ENCODE measurements around the gene PGA5.
"Not testable (repeated sequence)": the region's sequence is repeated elsewhere in the genome, so short reads cannot be mapped to it uniquely, and the experiment has no call there.

Gene PGA5

DNA sequence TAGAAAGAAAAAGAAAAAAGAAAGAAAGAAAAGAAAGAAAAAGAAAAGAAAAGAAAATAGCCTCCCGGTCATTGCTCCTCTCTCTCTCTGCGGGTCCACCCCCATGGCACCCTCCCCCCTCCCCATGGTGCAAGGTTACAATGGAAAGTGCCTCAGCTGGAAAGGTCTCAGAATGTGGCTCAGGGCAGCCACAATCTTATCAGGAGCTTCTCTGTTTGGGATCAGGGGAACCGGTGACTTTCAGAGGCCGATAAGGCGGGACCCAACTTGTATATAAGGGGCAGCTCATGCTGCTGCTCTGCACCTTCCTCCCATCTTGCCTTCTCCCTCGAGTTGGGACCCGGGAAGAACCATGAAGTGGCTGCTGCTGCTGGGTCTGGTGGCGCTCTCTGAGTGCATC is at the start of gene PGA5:
Gene PGA5, plus strand, starts transcription at position 301 of the 400 bp plus-strand sequence. Its CDS starts 52 bp downstream, at position 353.
- not testable (repeated sequence) for DNase-seq

DNA sequence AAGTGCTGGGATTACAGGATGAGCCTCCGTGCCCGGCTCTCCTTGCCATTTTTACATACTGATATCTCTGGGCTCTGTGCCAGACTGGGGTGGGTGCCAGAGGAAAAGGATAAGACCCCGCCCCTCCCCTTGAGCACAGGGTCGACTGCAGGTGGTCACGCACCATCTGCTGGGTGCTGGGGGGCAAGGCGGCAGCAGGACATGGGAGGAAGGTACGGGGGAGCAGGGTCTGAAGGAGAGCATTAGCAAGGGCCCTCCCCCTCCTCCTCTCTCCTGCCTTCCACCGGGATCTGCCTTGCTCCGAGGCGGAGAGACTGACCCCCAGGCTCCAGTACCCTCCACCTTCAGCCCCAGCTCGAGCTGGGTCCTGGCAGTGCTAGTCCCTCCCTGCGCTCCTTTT is 47.4 kb upstream of the PGA5 start:
- no peak for DNase-seq

DNA sequence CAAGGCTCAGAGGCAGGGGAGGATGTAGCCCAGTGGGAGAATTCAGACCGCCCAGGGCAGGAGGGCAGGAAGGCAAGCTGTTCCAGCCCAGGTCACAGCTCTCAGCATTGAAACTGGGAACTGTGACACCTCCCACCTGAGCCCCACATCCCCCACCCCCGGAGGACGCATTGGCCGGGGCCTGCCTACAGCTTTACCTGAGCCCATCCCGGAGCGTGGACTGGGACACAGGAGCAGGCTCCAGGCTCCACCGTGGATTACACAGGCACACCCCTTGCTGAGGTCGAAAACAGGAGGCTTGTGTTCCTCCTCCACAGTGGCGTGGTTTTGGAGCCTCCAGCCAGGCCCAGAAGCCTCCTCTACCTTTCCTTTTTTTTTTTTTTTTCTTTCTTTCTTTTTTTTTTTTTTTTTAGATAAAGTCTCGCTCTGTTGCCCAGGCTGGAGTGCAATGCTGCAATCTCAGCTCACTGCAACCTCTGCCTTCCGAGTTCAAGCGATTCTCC is 46.8 kb upstream of the PGA5 start:
- no peak for DNase-seq

DNA sequence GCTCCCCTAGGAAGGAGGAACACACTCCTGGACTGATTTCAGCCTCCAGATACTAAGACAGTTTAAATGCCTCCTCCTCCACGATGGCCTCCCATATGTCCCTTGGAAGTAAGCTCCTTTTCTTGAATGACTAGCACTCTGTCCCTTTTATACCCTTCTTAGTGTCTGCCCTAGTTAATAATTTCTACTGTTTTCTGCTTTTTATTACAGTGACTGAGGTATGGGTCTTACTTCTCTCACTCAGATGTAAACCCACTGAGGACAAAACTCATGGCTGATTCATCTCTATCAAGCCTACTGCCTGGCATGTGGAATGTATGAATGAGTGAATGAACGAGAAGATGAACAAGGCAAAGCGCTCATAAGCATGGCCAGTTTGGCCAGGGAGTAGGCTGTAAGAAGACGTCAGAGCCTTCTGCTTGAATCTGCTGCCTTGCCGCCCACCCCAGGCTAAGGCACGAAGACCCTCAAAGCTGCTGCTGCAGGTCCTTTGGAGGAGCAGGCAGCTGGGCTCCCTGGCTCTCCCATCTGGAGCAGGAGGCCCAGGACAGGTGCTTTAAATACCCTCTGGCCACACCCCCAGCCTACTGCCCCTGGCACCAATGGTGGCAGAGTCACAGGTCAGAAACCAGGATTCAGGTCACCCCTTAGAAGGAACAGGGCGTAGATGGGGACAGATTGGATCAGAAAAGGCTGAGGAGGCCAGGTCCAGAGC is 45.8 kb upstream of the PGA5 start:
- DNase-seq, result no peak

DNA sequence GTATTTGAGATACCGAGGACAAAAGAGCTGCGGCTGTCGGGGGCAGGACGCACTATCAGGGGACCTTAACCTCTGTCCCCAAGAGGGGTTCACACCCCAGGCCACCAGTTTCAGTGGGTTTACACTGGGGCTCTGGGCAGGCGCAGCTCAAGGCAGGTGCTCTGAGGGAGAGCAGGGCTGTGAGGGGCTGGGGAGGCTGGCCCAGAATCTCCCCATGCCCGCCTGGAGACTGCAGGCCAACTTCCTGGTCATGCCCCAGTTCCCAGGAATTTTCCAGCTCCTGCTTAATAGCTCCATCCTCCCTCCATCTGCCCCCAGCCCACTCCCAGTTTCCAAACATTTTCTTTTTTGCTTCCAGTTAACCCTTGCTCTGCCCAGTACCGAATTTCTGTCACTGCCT is 45.3 kb upstream of the PGA5 start:
- no peak for DNase-seq

DNA sequence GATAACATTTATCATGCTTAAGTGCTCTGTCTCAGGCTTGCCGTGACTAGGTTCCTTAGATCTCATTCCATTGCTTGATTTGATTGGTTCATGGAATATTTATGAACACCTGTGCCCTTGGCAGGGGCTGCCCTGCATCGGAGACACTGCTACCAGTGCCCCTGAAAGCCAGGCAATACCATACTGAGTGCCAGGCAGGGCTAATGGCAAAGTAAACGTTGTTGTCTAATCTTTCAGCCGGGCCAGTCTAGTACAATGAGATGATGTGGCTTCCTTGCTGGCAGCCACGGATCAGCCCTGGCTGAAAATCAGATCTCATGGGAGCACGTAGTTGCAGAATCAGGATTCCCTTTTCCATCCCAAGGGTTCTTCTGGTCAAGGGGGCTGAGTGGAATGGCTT is 42.6 kb upstream of the PGA5 start:
- DNase-seq, result no peak

DNA sequence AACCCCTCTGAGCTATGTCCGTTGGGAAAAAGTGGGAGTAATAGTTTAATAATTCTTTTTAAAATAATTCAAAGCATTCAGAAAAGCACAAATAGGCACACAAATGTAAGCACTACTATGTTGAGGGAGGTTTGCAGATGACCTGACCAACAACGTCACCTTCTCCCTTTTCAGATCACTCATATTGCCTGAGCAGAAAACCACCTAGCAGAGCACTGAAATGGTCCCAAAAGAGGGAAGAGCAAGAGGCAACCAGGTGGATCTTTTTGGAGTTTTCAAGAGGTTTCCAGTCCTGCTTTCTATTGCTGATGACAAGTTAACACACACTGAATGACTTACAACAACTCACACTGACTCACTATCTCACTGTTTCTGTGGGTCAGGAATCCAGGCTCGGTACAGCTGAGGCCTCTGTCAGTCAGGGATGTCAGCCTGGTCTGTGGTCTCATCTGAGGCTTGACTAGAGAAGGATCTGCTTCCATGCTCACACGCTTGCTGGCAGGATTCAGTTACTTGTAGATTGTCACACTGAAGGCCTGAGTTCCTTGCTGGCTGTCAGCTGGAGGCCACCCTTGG is 41.9 kb upstream of the PGA5 start:
- no peak for DNase-seq

DNA sequence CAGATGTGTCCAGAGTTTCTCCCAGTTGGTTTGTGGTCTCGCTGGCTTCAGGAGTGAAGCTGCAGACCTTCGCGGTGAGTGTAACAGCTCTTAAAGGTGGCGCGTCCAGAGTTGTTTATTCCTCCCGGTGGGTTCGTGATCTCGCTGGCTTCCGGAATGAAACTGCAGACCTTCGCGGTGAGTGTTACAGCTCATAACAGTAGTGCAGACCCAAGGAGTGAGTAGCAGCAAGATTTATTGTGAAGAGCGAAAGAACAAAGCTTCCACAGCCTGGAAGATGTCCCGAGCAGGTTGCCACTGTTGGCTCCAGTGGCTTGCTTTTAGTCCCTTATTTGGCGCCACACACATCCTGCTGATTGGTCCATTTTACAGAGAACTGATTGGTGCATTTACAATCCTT is 39.5 kb upstream of the PGA5 start:
- DNase-seq, result no peak

DNA sequence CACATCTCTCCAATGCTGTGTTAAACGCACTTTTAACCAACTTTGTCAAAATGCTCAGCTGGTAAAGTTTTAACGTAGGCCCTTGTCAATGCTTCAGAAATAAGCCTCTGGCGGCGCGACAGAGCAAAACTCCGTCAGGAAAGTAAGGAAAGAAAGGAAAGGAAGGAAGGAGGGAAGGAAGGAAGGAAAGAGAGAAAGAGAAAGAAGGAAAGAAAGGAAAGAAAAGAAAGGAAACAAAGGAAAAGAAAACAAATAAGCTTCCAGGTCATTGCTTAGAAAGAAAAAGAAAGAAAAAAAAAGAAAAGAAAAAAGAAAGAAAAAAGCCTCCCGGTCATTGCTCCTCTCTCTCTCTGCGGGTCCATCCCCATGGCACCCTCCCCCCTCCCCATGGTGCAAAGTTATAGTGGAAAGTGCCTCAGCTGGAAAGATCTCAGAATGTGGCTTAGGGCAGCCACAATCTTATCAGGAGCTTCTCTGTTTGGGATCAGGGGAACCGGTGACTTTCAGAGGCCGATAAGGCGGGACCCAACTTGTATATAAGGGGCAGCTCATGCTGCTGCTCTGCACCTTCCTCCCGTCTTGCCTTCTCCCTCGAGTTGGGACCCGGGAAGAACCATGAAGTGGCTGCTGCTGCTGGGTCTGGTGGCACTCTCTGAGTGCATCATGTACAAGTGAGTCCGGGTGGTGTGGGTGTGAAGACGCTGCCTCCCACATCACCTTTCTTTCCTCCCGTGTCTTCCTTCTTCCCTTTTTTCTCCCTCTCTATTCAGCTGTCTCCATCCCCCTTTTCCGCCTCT is 37.8 kb upstream of the PGA5 start, which contains the start of gene PGA3:
Gene PGA3, plus strand, starts transcription at position 566 of the 797 bp plus-strand sequence. Its CDS starts 50 bp downstream, at position 616.
- not testable (repeated sequence) for DNase-seq

DNA sequence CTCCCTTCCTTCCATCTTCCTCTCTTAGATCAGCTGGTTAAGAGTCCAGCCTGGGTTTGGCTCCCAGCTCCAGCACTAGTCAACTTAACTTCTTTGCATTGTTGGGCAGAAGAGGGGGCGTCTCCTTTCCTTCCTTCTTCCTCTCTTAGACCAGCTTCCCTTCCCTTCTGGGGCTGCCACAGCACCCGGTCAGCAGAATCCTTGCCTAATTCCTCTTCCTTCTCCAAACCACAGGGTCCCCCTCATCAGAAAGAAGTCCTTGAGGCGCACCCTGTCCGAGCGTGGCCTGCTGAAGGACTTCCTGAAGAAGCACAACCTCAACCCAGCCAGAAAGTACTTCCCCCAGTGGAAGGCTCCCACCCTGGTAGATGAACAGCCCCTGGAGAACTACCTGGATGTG is 37.1 kb upstream of the PGA5 start:
- not testable (repeated sequence) for DNase-seq

DNA sequence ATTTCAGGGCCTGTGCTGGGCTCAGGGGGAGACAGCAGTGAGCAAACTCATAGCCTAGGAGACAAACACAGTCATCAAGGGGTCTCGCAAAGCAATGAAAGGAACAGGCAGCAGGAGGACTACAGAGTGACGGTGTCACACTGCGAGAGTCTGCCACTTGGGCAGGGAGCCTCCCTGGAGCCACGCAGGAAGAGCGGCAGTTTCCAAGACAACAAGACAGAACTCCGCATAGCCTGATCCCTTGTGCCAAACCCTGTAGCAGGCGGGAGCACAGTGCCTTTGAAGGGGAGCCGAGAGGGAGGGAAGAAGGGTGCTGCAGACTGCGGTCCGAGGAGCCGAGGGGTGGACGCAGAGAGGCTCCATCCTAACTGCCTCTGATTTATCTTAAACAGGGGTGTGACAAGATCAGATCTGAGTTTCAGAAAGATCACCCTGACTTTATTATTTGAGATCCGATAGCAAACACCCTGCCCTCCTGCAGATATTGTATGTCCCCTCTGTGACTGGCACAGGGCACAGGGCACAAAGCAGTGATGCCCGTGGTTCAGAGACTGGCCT is 36.4 kb upstream of the PGA5 start:
- peak in 4 of 51 donors; percentile 4 to 19 (median 6) for DNase-seq

DNA sequence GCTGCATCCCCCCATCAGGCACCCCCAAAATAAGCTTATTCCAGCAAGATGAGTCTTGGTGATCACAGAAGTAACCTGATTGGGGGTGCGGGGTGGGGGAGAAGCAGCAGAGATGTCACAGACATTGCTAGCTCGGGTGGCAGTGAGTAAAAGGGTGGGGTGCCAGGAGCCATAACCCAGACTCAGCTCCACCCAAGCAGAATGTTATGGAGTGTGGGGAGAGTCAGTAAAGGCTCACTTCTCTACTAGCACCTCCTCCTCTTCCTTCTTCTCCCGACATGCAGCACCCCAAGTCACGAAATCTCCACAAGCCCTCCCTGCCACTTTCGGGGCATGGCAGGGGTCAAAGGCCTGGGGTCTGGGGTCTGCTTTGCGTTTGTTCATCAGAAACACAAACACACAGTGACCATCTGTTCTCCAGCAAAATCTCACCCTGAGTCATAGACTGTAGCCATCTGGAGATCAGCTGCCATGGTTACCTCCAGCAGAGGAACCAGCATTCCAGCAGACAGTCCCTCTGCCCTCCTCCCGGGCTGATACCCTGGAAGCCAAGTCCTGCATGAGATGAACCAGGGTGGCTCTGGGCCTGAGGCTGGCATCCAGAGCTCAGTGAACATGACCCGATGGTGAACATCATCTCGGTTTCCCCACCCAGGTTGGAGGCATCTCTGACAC is 33.2 kb upstream of the PGA5 start:
- DNase-seq, result not testable (repeated sequence)

DNA sequence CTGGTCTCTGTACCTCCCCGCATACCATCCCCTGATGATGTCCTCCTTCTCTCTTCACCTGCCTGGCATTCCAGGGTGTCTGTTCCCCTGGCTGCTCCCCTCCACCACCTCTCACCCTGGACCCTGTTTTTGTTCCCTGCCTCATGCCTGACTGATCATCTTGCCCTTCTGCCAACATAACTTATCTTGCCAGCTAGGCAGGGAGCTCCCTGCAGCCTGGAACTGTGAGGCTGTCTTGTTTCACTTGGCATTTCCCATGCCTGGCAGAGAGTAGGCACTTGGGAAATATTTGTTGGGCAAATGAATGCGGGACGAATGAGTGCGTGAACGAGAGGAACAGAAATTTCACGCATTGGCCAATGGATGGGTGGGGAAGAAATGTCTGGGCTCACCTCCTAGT is 30.3 kb upstream of the PGA5 start:
- not testable (repeated sequence) for DNase-seq

DNA sequence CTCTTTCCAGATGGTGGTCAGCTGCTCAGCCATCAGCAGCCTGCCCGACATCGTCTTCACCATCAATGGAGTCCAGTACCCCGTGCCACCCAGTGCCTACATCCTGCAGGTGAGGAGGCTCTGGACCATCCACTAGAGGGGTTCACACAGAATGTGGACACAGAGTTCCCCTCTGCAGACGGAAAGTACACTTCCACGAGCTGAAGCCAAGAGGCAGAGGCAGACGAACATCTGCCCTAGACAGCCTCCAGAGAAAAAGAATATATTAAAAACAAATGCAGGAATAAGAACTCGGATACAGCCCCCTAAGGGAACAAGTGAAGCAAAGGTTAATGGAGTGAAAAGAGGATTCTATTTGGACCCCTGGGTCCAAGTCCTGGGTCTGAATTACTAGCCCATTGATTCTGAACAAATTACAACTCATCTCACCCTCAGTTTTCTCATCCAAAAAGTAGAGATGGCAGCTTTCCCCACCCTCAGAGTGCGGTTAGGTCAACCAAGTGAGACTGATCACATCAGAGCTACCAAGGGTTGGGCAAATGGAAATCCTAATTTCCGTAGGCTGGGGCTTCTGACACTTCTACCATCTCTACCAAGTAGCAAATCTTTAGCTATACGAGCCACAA is 29.5 kb upstream of the PGA5 start:
- DNase-seq, result not testable (repeated sequence)

DNA sequence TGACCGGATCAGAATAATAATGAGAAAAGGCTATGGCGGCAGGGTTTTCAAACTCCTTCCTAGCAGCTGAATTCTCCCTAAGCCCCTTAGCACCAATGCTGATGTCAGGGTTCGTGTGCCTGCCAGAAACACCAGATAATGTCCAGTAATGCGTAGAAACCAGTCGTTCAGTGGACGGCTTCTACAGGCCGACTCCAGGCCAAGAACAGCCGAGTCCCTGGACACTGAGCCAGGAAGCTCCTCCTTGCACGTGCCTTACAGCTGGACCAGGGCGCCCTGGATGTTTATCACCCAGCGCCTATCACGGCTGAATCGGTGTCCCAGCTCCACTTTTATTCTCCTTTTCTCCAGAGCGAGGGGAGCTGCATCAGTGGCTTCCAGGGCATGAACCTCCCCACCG is 28.8 kb upstream of the PGA5 start:
- not testable (repeated sequence) for DNase-seq

DNA sequence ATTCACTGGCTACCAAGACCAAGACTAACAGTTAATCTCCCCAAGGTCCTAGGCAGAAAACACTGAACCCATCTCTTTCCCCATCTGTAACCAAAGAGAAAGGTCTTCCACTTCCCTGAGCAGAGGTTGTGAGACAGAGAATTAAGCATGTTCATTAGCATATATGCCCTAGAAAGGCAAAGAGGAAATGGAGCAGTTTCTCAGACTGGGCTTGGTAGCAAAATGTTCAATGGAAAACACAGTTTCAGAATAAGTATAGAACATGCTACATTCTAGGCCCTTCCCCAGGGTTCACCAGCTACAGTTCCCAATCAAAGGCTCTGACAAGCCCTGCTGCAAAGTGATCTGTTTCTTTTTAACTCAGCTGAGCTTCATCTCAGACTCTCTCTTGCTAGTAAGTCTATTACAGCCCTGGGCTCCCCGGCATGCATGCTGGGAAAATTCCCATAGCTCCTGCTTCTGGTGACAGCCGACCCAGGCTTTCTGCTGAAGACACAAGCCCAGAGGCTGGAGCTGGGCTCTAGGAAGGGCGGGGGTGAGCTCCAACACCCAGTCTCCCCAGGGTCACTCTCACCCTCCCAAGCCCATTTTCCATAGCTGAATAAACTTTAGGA is 27.2 kb upstream of the PGA5 start:
- DNase-seq, result not testable (repeated sequence)

DNA sequence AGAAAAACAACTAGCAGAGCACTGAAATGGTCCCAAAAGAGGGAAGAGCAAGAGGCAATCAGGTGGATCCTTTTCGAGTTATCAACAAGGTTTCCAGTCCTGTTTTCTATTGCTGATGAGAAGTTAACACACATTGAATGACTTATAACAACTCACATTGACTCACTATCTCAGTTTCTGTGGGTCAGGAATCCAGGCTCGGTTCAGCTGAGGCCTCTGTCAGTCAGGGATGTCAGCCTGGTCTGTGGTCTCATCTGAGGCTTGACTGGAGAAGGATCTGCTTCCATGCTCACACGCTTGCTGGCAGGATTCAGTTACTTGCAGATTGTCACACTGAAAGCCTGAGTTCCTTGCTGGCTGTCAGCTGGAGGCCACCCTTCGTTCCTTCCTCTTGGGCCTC is 22.7 kb upstream of the PGA5 start:
- DNase-seq, result not testable (repeated sequence)

DNA sequence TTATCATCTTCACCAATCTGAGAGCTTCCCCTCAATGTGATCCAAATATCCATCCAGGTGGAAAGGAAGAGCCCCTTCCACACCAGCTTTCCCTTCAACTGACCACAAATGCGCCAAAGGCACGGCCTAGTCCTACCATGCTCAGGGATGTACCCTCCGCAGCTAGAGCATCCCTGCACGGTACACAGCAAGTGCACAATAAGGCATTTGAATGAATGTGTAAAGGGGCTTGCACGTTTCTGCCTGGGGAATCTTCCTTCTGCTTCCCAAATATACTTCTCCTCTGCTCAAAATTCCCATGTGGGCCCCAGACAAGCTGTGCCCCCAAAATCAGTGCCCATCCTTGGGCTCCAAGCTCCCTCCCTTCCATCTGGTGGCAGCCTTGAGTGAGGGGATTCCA is 22.0 kb upstream of the PGA5 start:
- not testable (repeated sequence) for DNase-seq

DNA sequence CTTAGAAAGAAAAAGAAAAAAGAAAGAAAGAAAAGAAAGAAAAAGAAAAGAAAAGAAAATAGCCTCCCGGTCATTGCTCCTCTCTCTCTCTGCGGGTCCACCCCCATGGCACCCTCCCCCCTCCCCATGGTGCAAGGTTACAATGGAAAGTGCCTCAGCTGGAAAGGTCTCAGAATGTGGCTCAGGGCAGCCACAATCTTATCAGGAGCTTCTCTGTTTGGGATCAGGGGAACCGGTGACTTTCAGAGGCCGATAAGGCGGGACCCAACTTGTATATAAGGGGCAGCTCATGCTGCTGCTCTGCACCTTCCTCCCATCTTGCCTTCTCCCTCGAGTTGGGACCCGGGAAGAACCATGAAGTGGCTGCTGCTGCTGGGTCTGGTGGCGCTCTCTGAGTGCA is 18.9 kb upstream of the PGA5 start, which contains the start of gene PGA4:
Gene PGA4, plus strand, starts transcription at position 301 of the 400 bp plus-strand sequence. Its CDS starts 54 bp downstream, at position 355.
- not testable (repeated sequence) for DNase-seq

DNA sequence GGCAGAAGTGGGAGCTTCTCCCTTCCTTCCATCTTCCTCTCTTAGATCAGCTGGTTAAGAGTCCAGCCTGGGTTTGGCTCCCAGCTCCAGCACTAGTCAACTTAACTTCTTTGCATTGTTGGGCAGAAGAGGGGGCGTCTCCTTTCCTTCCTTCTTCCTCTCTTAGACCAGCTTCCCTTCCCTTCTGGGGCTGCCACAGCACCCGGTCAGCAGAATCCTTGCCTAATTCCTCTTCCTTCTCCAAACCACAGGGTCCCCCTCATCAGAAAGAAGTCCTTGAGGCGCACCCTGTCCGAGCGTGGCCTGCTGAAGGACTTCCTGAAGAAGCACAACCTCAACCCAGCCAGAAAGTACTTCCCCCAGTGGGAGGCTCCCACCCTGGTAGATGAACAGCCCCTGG is 18.3 kb upstream of the PGA5 start:
- DNase-seq, result not testable (repeated sequence)
